GM12878 (cell line): ENCODE data around the gene GJC3. TPM values are rescaled to one million over a fixed set of nuclear protein-coding genes. Genes with fewer than 3 reads are reported as not detected.

Source experiments
- ATAC-seq: fragments of 200-7000 bp; cut with Tn5 transposase; 3 replicates; pipeline ENCODE4 v1.9.1; 2020; ENCODE audit warnings: mild to moderate bottlenecking, moderate library complexity
- BruUV-seq: library from RNA; stranded (reverse); fragments of 400-500 nt; replicated peaks from 2 replicates; lab custom pipeline; 2021; lab: Mats Ljungman, UMichigan
- CTCF ChIA-PET: fragments of 300-600 bp; sonication (Branson Sonifier 250); formaldehyde crosslinking; extraction: SDS; loops from one replicate; lab custom pipeline; 2021; ENCODE audit warnings: inconsistent platforms; lab: Yijun Ruan, JAX
- POLR2A ChIA-PET: fragments of 350-600 bp; formaldehyde crosslinking; extraction: SDS; loops from one replicate; lab custom pipeline; 2021; ENCODE audit warnings: inconsistent platforms; lab: Charles Lee
- RAD21 ChIA-PET: fragments of 300-600 bp; sonication (Branson Sonifier 250); formaldehyde crosslinking; loops from one replicate; lab custom pipeline; 2023; ENCODE audit warnings: antibody characterized with exemption; ENCODE audit not compliant: unreplicated experiment; lab: Charles Lee
- SMC1A ChIA-PET: fragments of 300-600 bp; sonication (Branson Sonifier 250); formaldehyde crosslinking; loops from one replicate; lab custom pipeline; 2023; ENCODE audit not compliant: unreplicated experiment, uncharacterized antibody; lab: Charles Lee
- DNase-seq: peaks from one replicate; pipeline ENCODE4 v3.0.0-alpha.2; 2011; ENCODE audit warnings: low read depth, low spot score
- FAIRE-seq: peaks from 3 replicates; lab custom pipeline; 2011; peaks lifted over from hg19 to GRCh38; lab: Jason Lieb, UNC
- H2AFZ ChIP-seq: 2 replicates; pipeline ENCODE4 v1.6.0; 2011; ENCODE audit warnings: low read depth, low read length, control low read depth; ENCODE audit not compliant: control insufficient read depth
- H3K27ac ChIP-seq: 2 replicates; pipeline ENCODE4 v1.5.1; 2011; ENCODE audit warnings: control low read depth; ENCODE audit not compliant: control insufficient read depth, insufficient read depth
- H3K27me3 ChIP-seq, 2 experiments: replicated peaks in 1 of 2; 2 replicates each; pipeline versions ENCODE4 v1.6.0 to v1.6.1; 2011; ENCODE audit warnings: low read length in 1 of 2; ENCODE audit not compliant: control insufficient read depth in 2 of 2, insufficient read depth in 2 of 2
- H3K36me3 ChIP-seq, 2 experiments: 2 replicates each; pipeline ENCODE4 v1.5.1; 2011; ENCODE audit warnings: low read length in 1 of 2; ENCODE audit not compliant: control insufficient read depth in 2 of 2, insufficient read depth in 2 of 2
- H3K4me1 ChIP-seq: 2 replicates; pipeline ENCODE4 v1.6.1; 2011; ENCODE audit warnings: mild to moderate bottlenecking, low read length, moderate library complexity, mixed read lengths; ENCODE audit not compliant: control insufficient read depth, insufficient read depth
- H3K4me2 ChIP-seq: 2 replicates; pipeline ENCODE4 v1.6.0; 2011; ENCODE audit warnings: control low read depth; ENCODE audit not compliant: control insufficient read depth, insufficient read depth
- H3K4me3 ChIP-seq: fragments of 200-600 bp; sonication (generic); 2 replicates; pipeline ENCODE4 v1.5.1; 2016
- H3K79me2 ChIP-seq: 2 replicates; pipeline ENCODE4 v1.6.0; 2011; ENCODE audit warnings: low read length; ENCODE audit not compliant: control insufficient read depth, insufficient read depth
- H3K9ac ChIP-seq: 2 replicates; pipeline ENCODE4 v1.8.0; 2011; ENCODE audit warnings: low read length, control low read depth, mixed read lengths; ENCODE audit not compliant: control insufficient read depth, insufficient read depth
- H3K9me3 ChIP-seq: replicated peaks from 3 replicates; pipeline ENCODE4 v1.5.1; 2011; ENCODE audit warnings: mild to moderate bottlenecking, low read length; ENCODE audit not compliant: control insufficient read depth, insufficient read depth
- H4K20me1 ChIP-seq: 2 replicates; pipeline ENCODE4 v1.6.0; 2011; ENCODE audit not compliant: control insufficient read depth, insufficient read depth
- CEBPZ ChIP-seq: fragments of 150-350 bp; IDR thresholded peaks from 2 replicates; pipeline ENCODE4 v1.6.1; 2016; ENCODE audit warnings: low read depth, low read length
- MTA3 ChIP-seq: IDR thresholded peaks from 2 replicates; pipeline ENCODE4 v1.6.1; 2012; ENCODE audit warnings: low read length, inconsistent platforms, borderline replicate concordance
- POLR2AphosphoS2 ChIP-seq: IDR thresholded peaks from 2 replicates; pipeline ENCODE4 v1.6.1; 2011; ENCODE audit warnings: low read depth, mild to moderate bottlenecking, low read length, improper control_type of control experiment, moderate library complexity
- SIX5 ChIP-seq: IDR thresholded peaks from 2 replicates; pipeline ENCODE4 v1.6.1; 2011; ENCODE audit warnings: mild to moderate bottlenecking, low read depth, low read length, moderate library complexity; ENCODE audit not compliant: severe bottlenecking
- ZNF622 ChIP-seq: fragments of 450-650 bp; IDR thresholded peaks from 2 replicates; pipeline ENCODE4 v1.6.1; 2017; ENCODE audit warnings: mild to moderate bottlenecking, inconsistent platforms
- WGBS: methylation state at CpG from one replicate; pipeline ENCODE4 v1.1.6; 2016; ENCODE audit warnings: low lambda C conversion rate; ENCODE audit not compliant: insufficient replicate concordance, insufficient coverage; ENCODE audit errors: missing lambda C conversion rate; 5-methylcytosine and 5-hydroxymethylcytosine counted together
- in situ Hi-C: fragments of 300-500 bp; cut with MboI; formaldehyde crosslinking; loops from 9 replicates; pipeline ENCODE4 v1.14.3; 2018; ENCODE audit warnings: mixed read lengths
- intact Hi-C: fragments of 100-400 bp; cut with micrococcal nuclease; formaldehyde crosslinking; loops from one replicate; pipeline ENCODE4 v1.14.2; 2022; ENCODE audit not compliant: unreplicated experiment
- polyA plus RNA-seq, 11 experiments: library from polyadenylated mRNA; depleted of rRNA in 4 of 11; unstranded in 6 of 11; stranded (reverse) in 5 of 11; fragments of >200 nt; fragmentation: Nextera tagmentation in 4 of 11; fragmentation: Illumina TruSeq in 1 of 11; extraction: Ambion mirVana in 4 of 11; extraction: Trizol in 1 of 11; gene quantifications; 1 replicate in 1 of 11; 2 replicates in 10 of 11; pipeline versions ENCODE4 v1.2.1 to v1.2.3, GENCODE V29; 2011 to 2016; ENCODE audit warnings: inconsistent platforms in 2 of 11, missing spikeins in 2 of 11, low read depth in 1 of 11
- total RNA-seq, 4 experiments: library from RNA; depleted of rRNA in 3 of 4; stranded (reverse); fragments of >200 nt in 3 of 4; fragmentation: Illumina TruSeq in 1 of 4; extraction: Trizol in 1 of 4; gene quantifications; 2 replicates each; pipeline versions ENCODE4 v1.2.1 to v1.2.3, GENCODE V29; 2013 to 2021
- TF ChIP-seq, protein P1 (sequence below): fragments of 450-650 bp; IDR thresholded peaks from 2 replicates; pipeline ENCODE4 v1.6.1; 2017; ENCODE audit warnings: mild to moderate bottlenecking, low read depth, inconsistent platforms; ENCODE audit not compliant: poor library complexity, severe bottlenecking
- TF ChIP-seq, protein P2 (sequence below): IDR thresholded peaks from 2 replicates; pipeline ENCODE4 v1.6.1; 2012; ENCODE audit warnings: mild to moderate bottlenecking, low read depth, low read length

Gene GJC3
- total and polyA plus RNA-seq, 10 of the 15 experiments (the other 5 are each of a cell fraction or from before 2014, with no cell fraction given), result 0.06 to 0.18 (median 0.09) TPM; not detected in 6

GRCh38 chr7:99923200-99923599, 6.2 kb downstream of the GJC3 start (continued):
- TF ChIP-seq, protein P1, sequence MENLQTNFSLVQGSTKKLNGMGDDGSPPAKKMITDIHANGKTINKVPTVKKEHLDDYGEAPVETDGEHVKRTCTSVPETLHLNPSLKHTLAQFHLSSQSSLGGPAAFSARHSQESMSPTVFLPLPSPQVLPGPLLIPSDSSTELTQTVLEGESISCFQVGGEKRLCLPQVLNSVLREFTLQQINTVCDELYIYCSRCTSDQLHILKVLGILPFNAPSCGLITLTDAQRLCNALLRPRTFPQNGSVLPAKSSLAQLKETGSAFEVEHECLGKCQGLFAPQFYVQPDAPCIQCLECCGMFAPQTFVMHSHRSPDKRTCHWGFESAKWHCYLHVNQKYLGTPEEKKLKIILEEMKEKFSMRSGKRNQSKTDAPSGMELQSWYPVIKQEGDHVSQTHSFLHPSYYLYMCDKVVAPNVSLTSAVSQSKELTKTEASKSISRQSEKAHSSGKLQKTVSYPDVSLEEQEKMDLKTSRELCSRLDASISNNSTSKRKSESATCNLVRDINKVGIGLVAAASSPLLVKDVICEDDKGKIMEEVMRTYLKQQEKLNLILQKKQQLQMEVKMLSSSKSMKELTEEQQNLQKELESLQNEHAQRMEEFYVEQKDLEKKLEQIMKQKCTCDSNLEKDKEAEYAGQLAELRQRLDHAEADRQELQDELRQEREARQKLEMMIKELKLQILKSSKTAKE, result no peak
- no peak for TF ChIP-seq POLR2AphosphoS2
- TF ChIP-seq ZNF622, result no peak
- no peak for TF ChIP-seq SIX5

DNA sequence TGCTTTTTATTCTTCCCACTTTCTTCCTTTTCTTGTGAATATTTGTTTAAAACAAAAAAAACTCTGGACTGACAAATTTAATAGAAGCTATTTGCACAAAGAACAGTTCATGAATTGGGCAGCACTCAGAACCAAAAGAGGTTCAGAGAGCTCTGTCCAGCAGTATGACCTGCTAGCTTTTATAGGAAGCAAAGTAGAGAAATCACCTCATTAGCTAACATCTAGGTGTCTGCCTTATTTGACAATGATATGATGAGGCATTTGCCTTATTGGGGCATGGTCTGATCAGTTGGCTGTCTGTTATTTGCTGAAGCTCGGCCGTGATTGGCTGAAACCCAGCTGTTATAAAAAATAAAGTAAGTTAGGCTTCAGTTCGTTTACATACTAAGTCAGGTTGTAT, 9.3 kb downstream of the GJC3 start:
- H3K9me3 ChIP-seq, result no peaks in the 10 kb centered on the region; the same call in 2 of the 3 replicates
- ChIA-PET CTCF (interaction anchor here (0.8 to 9.7 kb wide), 8 partner anchors 18 to 342 kb away, joined by 3 to 178 read pairs (median 3); no protein-coding TSS in a partner anchor), SMC1A (interaction anchor here (1.0 to 8.7 kb wide), 7 partner anchors 10 to 163 kb away, joined by 3 to 86 read pairs (median 4); no protein-coding TSS in a partner anchor), POLR2A (interaction anchor here (0.7 to 3.0 kb wide), 11 partner anchors 11 to 511 kb away, joined by 3 to 14 read pairs (median 3); partner anchors contain the start of genes BUD31, MCM7, PDAP1 and ZKSCAN1), RAD21 (interaction anchor here (1.0 to 2.8 kb wide), 7 partner anchors 70 to 363 kb away, joined by 3 to 11 read pairs (median 4); partner anchors contain the start of genes AP4M1 and ZKSCAN1)
- no peaks in the 10 kb centered on the region; a peak in 2 of 4 replicates for H3K36me3 ChIP-seq
- no peaks in the 10 kb centered on the region for H3K4me1 ChIP-seq
- in situ Hi-C loops (no loop called here), intact Hi-C loops (no loop called here)
- peak overlapping the region; percentile 79 for H3K27ac ChIP-seq
- no peaks in the 10 kb centered on the region for H4K20me1 ChIP-seq
- H3K27me3 ChIP-seq, result no peaks in the 10 kb centered on the region
- WGBS, result 91% methylated on average over 3 of the region's 3 CpGs
- H3K9ac ChIP-seq, result peak overlapping the region; percentile 88
- no TSS peak for BruUV-seq
- H2AFZ ChIP-seq, result no peak overlapping the region
- peak overlapping the region; percentile 81 for H3K4me3 ChIP-seq
- ATAC-seq (no peak), DNase-seq (no peak), FAIRE-seq (no peak)
- H3K4me2 ChIP-seq, result peak overlapping the region; percentile 90
- H3K79me2 ChIP-seq, result peaks cover 44% of the 10 kb centered on the region
- TF ChIP-seq, protein P2, sequence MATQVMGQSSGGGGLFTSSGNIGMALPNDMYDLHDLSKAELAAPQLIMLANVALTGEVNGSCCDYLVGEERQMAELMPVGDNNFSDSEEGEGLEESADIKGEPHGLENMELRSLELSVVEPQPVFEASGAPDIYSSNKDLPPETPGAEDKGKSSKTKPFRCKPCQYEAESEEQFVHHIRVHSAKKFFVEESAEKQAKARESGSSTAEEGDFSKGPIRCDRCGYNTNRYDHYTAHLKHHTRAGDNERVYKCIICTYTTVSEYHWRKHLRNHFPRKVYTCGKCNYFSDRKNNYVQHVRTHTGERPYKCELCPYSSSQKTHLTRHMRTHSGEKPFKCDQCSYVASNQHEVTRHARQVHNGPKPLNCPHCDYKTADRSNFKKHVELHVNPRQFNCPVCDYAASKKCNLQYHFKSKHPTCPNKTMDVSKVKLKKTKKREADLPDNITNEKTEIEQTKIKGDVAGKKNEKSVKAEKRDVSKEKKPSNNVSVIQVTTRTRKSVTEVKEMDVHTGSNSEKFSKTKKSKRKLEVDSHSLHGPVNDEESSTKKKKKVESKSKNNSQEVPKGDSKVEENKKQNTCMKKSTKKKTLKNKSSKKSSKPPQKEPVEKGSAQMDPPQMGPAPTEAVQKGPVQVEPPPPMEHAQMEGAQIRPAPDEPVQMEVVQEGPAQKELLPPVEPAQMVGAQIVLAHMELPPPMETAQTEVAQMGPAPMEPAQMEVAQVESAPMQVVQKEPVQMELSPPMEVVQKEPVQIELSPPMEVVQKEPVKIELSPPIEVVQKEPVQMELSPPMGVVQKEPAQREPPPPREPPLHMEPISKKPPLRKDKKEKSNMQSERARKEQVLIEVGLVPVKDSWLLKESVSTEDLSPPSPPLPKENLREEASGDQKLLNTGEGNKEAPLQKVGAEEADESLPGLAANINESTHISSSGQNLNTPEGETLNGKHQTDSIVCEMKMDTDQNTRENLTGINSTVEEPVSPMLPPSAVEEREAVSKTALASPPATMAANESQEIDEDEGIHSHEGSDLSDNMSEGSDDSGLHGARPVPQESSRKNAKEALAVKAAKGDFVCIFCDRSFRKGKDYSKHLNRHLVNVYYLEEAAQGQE, result peak; percentile 64
- TF ChIP-seq CEBPZ, result no peak
- 0 out of 2 replicates have a peak, but pooled peaks have one; percentile 45 for TF ChIP-seq MTA3
- TF ChIP-seq, all 136 proteins: peak for 2
